HG02840 (cell line): ENCODE results near the gene TXLNA.
"Not testable (repeated sequence)": the region's sequence is repeated elsewhere in the genome, so short reads cannot be mapped to it uniquely, and the experiment has no call there.

Experiments
- ATAC-seq: cut with Tn5 transposase; IDR thresholded peaks from one replicate; pipeline ENCODE4 v1.9.1; 2021; ENCODE audit warnings: mild to moderate bottlenecking, moderate library complexity, moderate number of reproducible peaks; ENCODE audit not compliant: unreplicated experiment, low FRiP score

The TXLNA gene

GRCh38 chr1:32179443-32180185, at the start of gene TXLNA:
Gene TXLNA, plus strand, starts transcription at chr1:32179675. Its CDS starts 671 bp downstream, at chr1:32180346.
- peak; percentile 87 for ATAC-seq

- not testable (repeated sequence) for ATAC-seq
Observed at GRCh38 chr1:32133950-32134280, 45.6 kb upstream of the TXLNA start.

GRCh38 chr1:32137111-32137510, 42.4 kb upstream of the TXLNA start:
- ATAC-seq, result no peak

- ATAC-seq, result no peak
Observed at GRCh38 chr1:32138965-32139364, 40.5 kb upstream of the TXLNA start.

- no peak for ATAC-seq
Observed at GRCh38 chr1:32142446-32143301, 36.8 kb upstream of the TXLNA start.

GRCh38 chr1:32143302-32143695, 36.2 kb upstream of the TXLNA start:
- not testable (repeated sequence) for ATAC-seq

- ATAC-seq, result no peak
Observed at GRCh38 chr1:32144033-32144432, 35.4 kb upstream of the TXLNA start.

- not testable (repeated sequence) for ATAC-seq
Observed at GRCh38 chr1:32147799-32148198, 31.7 kb upstream of the TXLNA start.

GRCh38 chr1:32150847-32151246, 28.6 kb upstream of the TXLNA start:
- no peak for ATAC-seq

GRCh38 chr1:32151319-32151787, 28.1 kb upstream of the TXLNA start:
- ATAC-seq, result no peak

- no peak for ATAC-seq
Observed at GRCh38 chr1:32159189-32159588, 20.3 kb upstream of the TXLNA start.

GRCh38 chr1:32163405-32163804, 16.1 kb upstream of the TXLNA start:
- no peak for ATAC-seq

- ATAC-seq, result not testable (repeated sequence)
Observed at GRCh38 chr1:32165633-32166032, 13.8 kb upstream of the TXLNA start.

GRCh38 chr1:32170991-32171390, 8.5 kb upstream of the TXLNA start:
- ATAC-seq, result no peak

GRCh38 chr1:32172621-32173245, 6.7 kb upstream of the TXLNA start:
- no peak for ATAC-seq

- no peak for ATAC-seq
Observed at GRCh38 chr1:32178380-32179192, 889 bp upstream of the TXLNA start.

- ATAC-seq, result no peak
Observed at GRCh38 chr1:32179193-32179442, 357 bp upstream of the TXLNA start.

- no peak for ATAC-seq
Observed at GRCh38 chr1:32180186-32181060, 948 bp downstream of the TXLNA start.

- no peak for ATAC-seq
Observed at GRCh38 chr1:32181065-32181464, 1.6 kb downstream of the TXLNA start.

GRCh38 chr1:32181563-32181962, 2.1 kb downstream of the TXLNA start:
- no peak for ATAC-seq
